ENCODE measurements around the gene SHB. TPM values are rescaled to one million over a fixed set of nuclear protein-coding genes. Genes with fewer than 3 reads are reported as not detected.

SHB gene
- total and polyA plus RNA-seq, 2 of the 13 experiments (the other 11 are each of a cell fraction or from before 2014, with no cell fraction given): 19.4 to 20.7 TPM

DNA sequence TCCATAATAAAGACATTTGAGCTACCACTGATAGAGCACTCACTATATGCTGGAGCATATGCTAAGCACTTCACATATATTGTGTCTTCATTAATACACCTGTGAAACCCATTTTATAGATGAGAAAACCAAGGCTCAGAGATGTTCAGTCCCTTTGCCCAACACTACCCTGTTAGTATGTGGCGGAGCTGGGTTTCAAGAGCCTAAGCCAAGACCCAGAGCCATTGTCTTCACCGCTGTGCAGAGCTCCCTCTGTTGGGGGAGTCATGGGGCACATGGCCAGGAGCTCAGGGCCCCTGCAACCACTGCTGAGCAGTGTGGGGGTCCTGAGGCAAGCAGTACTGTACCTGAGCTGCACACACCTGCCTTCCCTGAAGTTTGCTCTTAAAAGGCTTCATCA, 127.8 kb downstream of the SHB start (continued):
- TF ChIP-seq, protein P1, sequence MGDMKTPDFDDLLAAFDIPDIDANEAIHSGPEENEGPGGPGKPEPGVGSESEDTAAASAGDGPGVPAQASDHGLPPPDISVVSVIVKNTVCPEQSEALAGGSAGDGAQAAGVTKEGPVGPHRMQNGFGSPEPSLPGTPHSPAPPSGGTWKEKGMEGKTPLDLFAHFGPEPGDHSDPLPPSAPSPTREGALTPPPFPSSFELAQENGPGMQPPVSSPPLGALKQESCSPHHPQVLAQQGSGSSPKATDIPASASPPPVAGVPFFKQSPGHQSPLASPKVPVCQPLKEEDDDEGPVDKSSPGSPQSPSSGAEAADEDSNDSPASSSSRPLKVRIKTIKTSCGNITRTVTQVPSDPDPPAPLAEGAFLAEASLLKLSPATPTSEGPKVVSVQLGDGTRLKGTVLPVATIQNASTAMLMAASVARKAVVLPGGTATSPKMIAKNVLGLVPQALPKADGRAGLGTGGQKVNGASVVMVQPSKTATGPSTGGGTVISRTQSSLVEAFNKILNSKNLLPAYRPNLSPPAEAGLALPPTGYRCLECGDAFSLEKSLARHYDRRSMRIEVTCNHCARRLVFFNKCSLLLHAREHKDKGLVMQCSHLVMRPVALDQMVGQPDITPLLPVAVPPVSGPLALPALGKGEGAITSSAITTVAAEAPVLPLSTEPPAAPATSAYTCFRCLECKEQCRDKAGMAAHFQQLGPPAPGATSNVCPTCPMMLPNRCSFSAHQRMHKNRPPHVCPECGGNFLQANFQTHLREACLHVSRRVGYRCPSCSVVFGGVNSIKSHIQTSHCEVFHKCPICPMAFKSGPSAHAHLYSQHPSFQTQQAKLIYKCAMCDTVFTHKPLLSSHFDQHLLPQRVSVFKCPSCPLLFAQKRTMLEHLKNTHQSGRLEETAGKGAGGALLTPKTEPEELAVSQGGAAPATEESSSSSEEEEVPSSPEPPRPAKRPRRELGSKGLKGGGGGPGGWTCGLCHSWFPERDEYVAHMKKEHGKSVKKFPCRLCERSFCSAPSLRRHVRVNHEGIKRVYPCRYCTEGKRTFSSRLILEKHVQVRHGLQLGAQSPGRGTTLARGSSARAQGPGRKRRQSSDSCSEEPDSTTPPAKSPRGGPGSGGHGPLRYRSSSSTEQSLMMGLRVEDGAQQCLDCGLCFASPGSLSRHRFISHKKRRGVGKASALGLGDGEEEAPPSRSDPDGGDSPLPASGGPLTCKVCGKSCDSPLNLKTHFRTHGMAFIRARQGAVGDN (CRISPR knock-in tag; IDR thresholded peaks at IDR 0.05): peak; percentile 15; the same call in 1 of the 2 replicates

- Histone ChIP-seq H3K36me3 (replicated peaks in 1 of 2; ENCODE audit: control insufficient read depth in 1 of 2, insufficient read depth in 2 of 2, low read length in 2 of 2) (peaks cover 39 to 95% of the 10 kb centered on the region in 2 experiments), H3K4me1 (ENCODE audit: insufficient read depth, low read length) (peaks cover 32% of the 10 kb centered on the region), H3K9me3 (ENCODE audit: low read length) (no peaks in the 10 kb centered on the region), H3K27me3 (ENCODE audit: control insufficient read depth in 1 of 2, insufficient read depth in 2 of 2, low read length in 2 of 2) (no peaks in the 10 kb centered on the region), H4K20me1 (ENCODE audit: insufficient read depth, low read length) (peaks cover 9% of the 10 kb centered on the region; the same call in 1 of the 2 replicates), H3K27ac (ENCODE audit: extremely low read length, insufficient read depth, low read length) (peak overlapping the region; percentile 8), H3K9ac (ENCODE audit: insufficient read depth, low read depth, low read length) (no peak overlapping the region), H3K4me3 (replicated peaks in 1 of 3; ENCODE audit: insufficient read depth in 1 of 3, low read depth in 2 of 3, low read length in 3 of 3) (no peak overlapping the region), H2AFZ (ENCODE audit: low read length) (no peak overlapping the region), H3K79me2 (ENCODE audit: insufficient read depth, low read length) (no peaks in the 10 kb centered on the region), H3K4me2 (ENCODE audit: low read depth, low read length) (no peak overlapping the region)
- ATAC-seq (no peak), FAIRE-seq (peak; percentile 53), DNase-seq (ENCODE audit: low spot score) (peak; percentile 13)
- 68% methylated on average over 5 of the region's 6 CpGs for whole genome bisulfite sequencing (ENCODE audit: low lambda C conversion rate)
- CTCF ChIA-PET (ENCODE audit: low intra/inter-chr PET ratio, low total read pairs): no interaction called here
- POLR2A ChIA-PET: no interaction called here
- intact Hi-C loops (cut with micrococcal nuclease; ENCODE audit: unreplicated experiment) (no loop called here), in situ Hi-C loops (cut with HindIII; ENCODE audit: extremely low pct_ligation_motif_present, low pct_unique_long_range_greater_than_20kb) (no loop called here)
- BruUV-seq (replicated peaks): no TSS peak
- TF ChIP-seq ZNF660 (CRISPR knock-in tag; IDR thresholded peaks at IDR 0.05; ENCODE audit: borderline replicate concordance, low read depth) (no peak), MEIS1 (CRISPR knock-in tag; IDR thresholded peaks at IDR 0.05; ENCODE audit: borderline replicate concordance) (no peak), NBN (conservative IDR thresholded peaks at IDR 0.05) (no peak), ZNF83 (CRISPR knock-in tag; IDR thresholded peaks at IDR 0.05; ENCODE audit: borderline replicate concordance) (no peak), RBM22 (optimal IDR thresholded peaks at IDR 0.05; ENCODE audit: low read length) (peak; percentile 3), ZNF644 (CRISPR knock-in tag; IDR thresholded peaks at IDR 0.05; ENCODE audit: low read depth) (no peak), ZNF121 (CRISPR knock-in tag; IDR thresholded peaks at IDR 0.05) (no peak), CEBPG (CRISPR knock-in tag; IDR thresholded peaks at IDR 0.05) (peak; percentile 62), ZNF749 (CRISPR knock-in tag; IDR thresholded peaks at IDR 0.05; ENCODE audit: borderline replicate concordance) (no peak), CEBPB (IDR thresholded peaks at IDR 0.05; ENCODE audit: borderline replicate concordance, low read depth, low read length) (peak; percentile 86), MZF1 (CRISPR knock-in tag; IDR thresholded peaks at IDR 0.05; ENCODE audit: borderline replicate concordance) (no peak)
Observed at GRCh38 chr9:37939575-37940095, 129.4 kb downstream of the SHB start.

Data from HepG2 (cell line).